SK-N-SH treated with all-trans-retinoic acid at 6 μM for 48 hours (cell line): ENCODE results near the gene LIN52.

Source experiments
- ATAC-seq: fragments of 200-7000 bp; cut with Tn5 transposase; 3 replicates; pipeline ENCODE4 v1.9.1; 2020; ENCODE audit warnings: mild to moderate bottlenecking, moderate library complexity
- ARNTL ChIP-seq: fragments of 450-650 bp; formaldehyde crosslinking; IDR thresholded peaks from 2 replicates; pipeline ENCODE4 v1.5.0; 2020; ENCODE audit warnings: low read depth, mild to moderate bottlenecking, moderate library complexity, borderline replicate concordance
- BACH2 ChIP-seq: fragments of 250-450 bp; sonication (Bioruptor Pico); IDR thresholded peaks from 2 replicates; pipeline ENCODE4 v1.9.0; 2021; ENCODE audit warnings: mild to moderate bottlenecking, borderline replicate concordance
- ISL1 ChIP-seq: fragments of 250-450 bp; sonication (Bioruptor Pico); IDR thresholded peaks from 2 replicates; pipeline ENCODE4 v2.1.2; 2022; ENCODE audit warnings: mild to moderate bottlenecking, moderate library complexity
- OSR1 ChIP-seq: fragments of 250-450 bp; sonication (Bioruptor Pico); IDR thresholded peaks from 2 replicates; pipeline ENCODE4 v1.8.0; 2022; ENCODE audit warnings: moderate library complexity, mild to moderate bottlenecking, inconsistent platforms
- PPARA ChIP-seq: fragments of 250-450 bp; sonication (Bioruptor Pico); IDR thresholded peaks from 2 replicates; pipeline ENCODE4 v1.5.0; 2020; ENCODE audit warnings: mild to moderate bottlenecking, borderline replicate concordance
- SNAI2 ChIP-seq: fragments of 250-450 bp; sonication (Bioruptor Pico); IDR thresholded peaks from 2 replicates; pipeline ENCODE4 v1.5.0; 2020; ENCODE audit warnings: mild to moderate bottlenecking, moderate library complexity
- TCF4 ChIP-seq: fragments of 250-450 bp; sonication (Bioruptor Pico); IDR thresholded peaks from 2 replicates; pipeline ENCODE4 v1.8.0; 2021; ENCODE audit warnings: mild to moderate bottlenecking, moderate library complexity, borderline replicate concordance
- TOX ChIP-seq: fragments of 250-450 bp; sonication (Bioruptor Pico); IDR thresholded peaks from 2 replicates; pipeline ENCODE4 v1.8.0; 2021; ENCODE audit warnings: mild to moderate bottlenecking, moderate library complexity, borderline replicate concordance
- ZFP3 ChIP-seq: fragments of 250-450 bp; sonication (Bioruptor Pico); IDR thresholded peaks from 2 replicates; pipeline ENCODE4 v1.5.0; 2020; ENCODE audit warnings: mild to moderate bottlenecking, moderate library complexity
- ZNF565 ChIP-seq: fragments of 450-650 bp; formaldehyde crosslinking; conservative IDR thresholded peaks from 2 replicates; pipeline ENCODE4 v1.5.0; 2020; ENCODE audit warnings: low read depth, mild to moderate bottlenecking, moderate library complexity
- ZNF70 ChIP-seq: fragments of 450-650 bp; formaldehyde crosslinking; IDR thresholded peaks from 2 replicates; pipeline ENCODE4 v1.5.0; 2020; ENCODE audit warnings: mild to moderate bottlenecking, moderate library complexity
- TF ChIP-seq, protein P1 (sequence below): fragments of 250-450 bp; sonication (Bioruptor Pico); IDR thresholded peaks from 2 replicates; pipeline ENCODE4 v1.5.0; 2020; ENCODE audit warnings: mild to moderate bottlenecking, moderate library complexity
- TF ChIP-seq, protein P2 (sequence below): fragments of 250-450 bp; sonication (Bioruptor Pico); IDR thresholded peaks from 2 replicates; pipeline ENCODE4 v1.5.1; 2020; ENCODE audit warnings: low read depth, mild to moderate bottlenecking, moderate library complexity
- TF ChIP-seq, protein P3 (sequence below): fragments of 250-450 bp; sonication (Bioruptor Pico); IDR thresholded peaks from 2 replicates; pipeline ENCODE4 v1.8.0; 2020; ENCODE audit warnings: mild to moderate bottlenecking, moderate library complexity, borderline replicate concordance
- TF ChIP-seq, protein P4 (sequence below): fragments of 250-450 bp; sonication (Bioruptor Pico); IDR thresholded peaks from 2 replicates; pipeline ENCODE4 v1.5.1; 2021; ENCODE audit warnings: mild to moderate bottlenecking, moderate library complexity

Gene LIN52

DNA sequence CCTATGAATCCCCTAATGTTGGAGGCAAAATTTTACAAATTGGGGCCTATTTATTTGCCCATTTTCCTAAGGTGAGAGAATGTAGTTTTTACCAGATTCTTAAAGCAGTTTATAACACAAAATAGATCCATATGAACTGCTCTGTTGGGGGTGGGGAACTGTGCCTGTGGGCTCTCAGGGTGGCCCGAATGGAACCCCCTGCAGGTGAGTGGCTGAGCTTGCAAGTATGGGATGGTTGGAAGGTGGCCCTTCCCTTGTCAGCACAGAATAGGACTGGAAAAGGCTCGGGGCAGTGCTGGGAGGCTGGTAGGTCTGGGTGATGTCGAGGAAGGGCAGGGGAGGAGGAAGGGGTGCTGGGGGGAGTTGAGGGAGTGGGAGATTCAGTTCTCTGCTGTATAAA, 159.4 kb downstream of the LIN52 start (continued):
- TF ChIP-seq OSR1 (CRISPR knock-in tag): no peak
- no peak for TF ChIP-seq ZFP3
- no peak for TF ChIP-seq ARNTL
- no peak for TF ChIP-seq TOX (CRISPR knock-in tag)
- TF ChIP-seq SNAI2 (CRISPR knock-in tag): no peak
- TF ChIP-seq TCF4 (CRISPR knock-in tag): no peak
- TF ChIP-seq, all 23 proteins: peak for 0

DNA sequence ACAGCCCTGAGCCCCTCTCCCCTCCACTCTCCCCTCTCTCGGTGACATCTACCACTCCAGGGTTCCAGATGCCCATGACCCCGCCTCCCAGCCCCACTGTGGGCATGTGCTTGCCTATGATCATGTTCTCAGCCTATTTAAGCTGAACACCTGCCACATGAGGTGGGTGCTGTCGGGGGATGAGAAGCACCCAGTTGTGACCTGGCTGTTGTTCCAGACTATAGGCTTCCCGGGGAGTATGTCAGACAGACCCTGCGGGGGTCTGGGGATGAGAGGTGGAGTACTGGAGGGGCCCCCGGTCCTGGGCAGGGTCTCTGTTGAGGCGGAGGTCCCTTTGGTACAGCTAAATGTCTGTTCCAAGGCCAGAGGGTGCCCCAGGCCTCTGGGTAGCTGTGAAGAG, 160.5 kb downstream of the LIN52 start:
- TF ChIP-seq, protein P1, sequence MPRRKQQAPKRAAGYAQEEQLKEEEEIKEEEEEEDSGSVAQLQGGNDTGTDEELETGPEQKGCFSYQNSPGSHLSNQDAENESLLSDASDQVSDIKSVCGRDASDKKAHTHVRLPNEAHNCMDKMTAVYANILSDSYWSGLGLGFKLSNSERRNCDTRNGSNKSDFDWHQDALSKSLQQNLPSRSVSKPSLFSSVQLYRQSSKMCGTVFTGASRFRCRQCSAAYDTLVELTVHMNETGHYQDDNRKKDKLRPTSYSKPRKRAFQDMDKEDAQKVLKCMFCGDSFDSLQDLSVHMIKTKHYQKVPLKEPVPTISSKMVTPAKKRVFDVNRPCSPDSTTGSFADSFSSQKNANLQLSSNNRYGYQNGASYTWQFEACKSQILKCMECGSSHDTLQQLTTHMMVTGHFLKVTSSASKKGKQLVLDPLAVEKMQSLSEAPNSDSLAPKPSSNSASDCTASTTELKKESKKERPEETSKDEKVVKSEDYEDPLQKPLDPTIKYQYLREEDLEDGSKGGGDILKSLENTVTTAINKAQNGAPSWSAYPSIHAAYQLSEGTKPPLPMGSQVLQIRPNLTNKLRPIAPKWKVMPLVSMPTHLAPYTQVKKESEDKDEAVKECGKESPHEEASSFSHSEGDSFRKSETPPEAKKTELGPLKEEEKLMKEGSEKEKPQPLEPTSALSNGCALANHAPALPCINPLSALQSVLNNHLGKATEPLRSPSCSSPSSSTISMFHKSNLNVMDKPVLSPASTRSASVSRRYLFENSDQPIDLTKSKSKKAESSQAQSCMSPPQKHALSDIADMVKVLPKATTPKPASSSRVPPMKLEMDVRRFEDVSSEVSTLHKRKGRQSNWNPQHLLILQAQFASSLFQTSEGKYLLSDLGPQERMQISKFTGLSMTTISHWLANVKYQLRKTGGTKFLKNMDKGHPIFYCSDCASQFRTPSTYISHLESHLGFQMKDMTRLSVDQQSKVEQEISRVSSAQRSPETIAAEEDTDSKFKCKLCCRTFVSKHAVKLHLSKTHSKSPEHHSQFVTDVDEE: no peak
- TF ChIP-seq SNAI2 (CRISPR knock-in tag) (no peak), ZNF565 (CRISPR knock-in tag) (no peak)
- TF ChIP-seq, protein P2, sequence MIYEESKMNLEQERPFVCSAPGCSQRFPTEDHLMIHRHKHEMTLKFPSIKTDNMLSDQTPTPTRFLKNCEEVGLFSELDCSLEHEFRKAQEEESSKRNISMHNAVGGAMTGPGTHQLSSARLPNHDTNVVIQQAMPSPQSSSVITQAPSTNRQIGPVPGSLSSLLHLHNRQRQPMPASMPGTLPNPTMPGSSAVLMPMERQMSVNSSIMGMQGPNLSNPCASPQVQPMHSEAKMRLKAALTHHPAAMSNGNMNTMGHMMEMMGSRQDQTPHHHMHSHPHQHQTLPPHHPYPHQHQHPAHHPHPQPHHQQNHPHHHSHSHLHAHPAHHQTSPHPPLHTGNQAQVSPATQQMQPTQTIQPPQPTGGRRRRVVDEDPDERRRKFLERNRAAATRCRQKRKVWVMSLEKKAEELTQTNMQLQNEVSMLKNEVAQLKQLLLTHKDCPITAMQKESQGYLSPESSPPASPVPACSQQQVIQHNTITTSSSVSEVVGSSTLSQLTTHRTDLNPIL (CRISPR knock-in tag): no peak
- TF ChIP-seq, all 23 proteins: peak for 0

DNA sequence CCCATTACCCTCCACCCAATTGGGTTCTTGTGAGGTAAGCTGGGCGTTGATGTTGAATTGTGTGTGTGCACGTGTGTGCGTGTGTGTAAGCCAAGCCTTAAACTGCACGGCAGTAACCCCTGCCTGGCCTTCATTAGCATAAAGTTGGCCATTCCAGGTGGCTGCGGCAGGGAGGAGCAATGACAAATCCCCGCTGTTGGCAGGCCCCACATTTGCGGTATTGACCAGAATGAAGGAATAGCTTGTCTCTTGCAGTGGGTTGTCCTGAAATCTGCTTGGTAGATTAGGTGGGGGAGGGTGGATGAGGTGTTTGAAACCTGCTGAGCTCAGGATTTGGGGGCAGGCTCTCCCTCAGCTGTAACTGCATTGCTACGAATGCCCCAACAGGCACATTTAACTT, 161.8 kb downstream of the LIN52 start:
- TF ChIP-seq, protein P2 (CRISPR knock-in tag): no peak
- TF ChIP-seq ZFP3: no peak
- no peak for TF ChIP-seq ZNF565 (CRISPR knock-in tag)
- no peak for TF ChIP-seq OSR1 (CRISPR knock-in tag)
- TF ChIP-seq, protein P1: no peak
- TF ChIP-seq, protein P3, sequence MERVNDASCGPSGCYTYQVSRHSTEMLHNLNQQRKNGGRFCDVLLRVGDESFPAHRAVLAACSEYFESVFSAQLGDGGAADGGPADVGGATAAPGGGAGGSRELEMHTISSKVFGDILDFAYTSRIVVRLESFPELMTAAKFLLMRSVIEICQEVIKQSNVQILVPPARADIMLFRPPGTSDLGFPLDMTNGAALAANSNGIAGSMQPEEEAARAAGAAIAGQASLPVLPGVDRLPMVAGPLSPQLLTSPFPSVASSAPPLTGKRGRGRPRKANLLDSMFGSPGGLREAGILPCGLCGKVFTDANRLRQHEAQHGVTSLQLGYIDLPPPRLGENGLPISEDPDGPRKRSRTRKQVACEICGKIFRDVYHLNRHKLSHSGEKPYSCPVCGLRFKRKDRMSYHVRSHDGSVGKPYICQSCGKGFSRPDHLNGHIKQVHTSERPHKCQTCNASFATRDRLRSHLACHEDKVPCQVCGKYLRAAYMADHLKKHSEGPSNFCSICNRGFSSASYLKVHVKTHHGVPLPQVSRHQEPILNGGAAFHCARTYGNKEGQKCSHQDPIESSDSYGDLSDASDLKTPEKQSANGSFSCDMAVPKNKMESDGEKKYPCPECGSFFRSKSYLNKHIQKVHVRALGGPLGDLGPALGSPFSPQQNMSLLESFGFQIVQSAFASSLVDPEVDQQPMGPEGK: no peak
- TF ChIP-seq TCF4 (CRISPR knock-in tag): no peak
- TF ChIP-seq ZNF70: no peak
- TF ChIP-seq, protein P4, sequence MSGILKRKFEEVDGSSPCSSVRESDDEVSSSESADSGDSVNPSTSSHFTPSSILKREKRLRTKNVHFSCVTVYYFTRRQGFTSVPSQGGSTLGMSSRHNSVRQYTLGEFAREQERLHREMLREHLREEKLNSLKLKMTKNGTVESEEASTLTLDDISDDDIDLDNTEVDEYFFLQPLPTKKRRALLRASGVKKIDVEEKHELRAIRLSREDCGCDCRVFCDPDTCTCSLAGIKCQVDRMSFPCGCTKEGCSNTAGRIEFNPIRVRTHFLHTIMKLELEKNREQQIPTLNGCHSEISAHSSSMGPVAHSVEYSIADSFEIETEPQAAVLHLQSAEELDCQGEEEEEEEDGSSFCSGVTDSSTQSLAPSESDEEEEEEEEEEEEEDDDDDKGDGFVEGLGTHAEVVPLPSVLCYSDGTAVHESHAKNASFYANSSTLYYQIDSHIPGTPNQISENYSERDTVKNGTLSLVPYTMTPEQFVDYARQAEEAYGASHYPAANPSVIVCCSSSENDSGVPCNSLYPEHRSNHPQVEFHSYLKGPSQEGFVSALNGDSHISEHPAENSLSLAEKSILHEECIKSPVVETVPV: no peak
- no peak for TF ChIP-seq ARNTL
- TF ChIP-seq BACH2 (CRISPR knock-in tag): no peak
- TF ChIP-seq PPARA (CRISPR knock-in tag): no peak

More for the DNA sequence above, 160.5 kb downstream of the LIN52 start:
- no peak for ATAC-seq

DNA sequence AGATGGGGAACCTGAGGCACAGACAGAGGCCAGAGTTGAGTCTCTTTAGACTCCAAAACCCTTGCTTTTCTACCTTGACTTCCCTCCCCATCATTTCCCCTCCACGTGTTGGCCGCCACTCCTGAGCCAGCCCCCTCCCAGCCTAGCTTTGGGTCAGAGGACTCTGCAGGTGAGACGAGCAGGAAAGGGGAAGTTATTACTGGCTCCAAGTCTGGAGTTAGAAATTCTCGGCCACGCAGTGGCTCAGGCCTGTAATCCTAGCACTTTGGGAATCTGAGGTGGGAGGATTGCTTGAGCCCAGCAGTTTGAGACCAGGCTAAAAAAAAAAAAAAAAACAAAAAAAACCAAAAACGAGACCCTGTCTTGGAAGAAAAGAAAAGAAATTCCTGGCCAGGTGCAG, 163.3 kb downstream of the LIN52 start:
- ATAC-seq: no peak
- no peak for TF ChIP-seq ARNTL
- TF ChIP-seq ISL1 (CRISPR knock-in tag): no peak

More for the DNA sequence above, 161.8 kb downstream of the LIN52 start:
- ATAC-seq: no peak
